Measurements from ENCODE around the gene BLTP2. TPM values are rescaled to one million over a fixed set of nuclear protein-coding genes. Genes with fewer than 3 reads are reported as not detected.

BLTP2 gene
- total RNA-seq, 2 donors from 2014 or later = 125 to 139 TPM

DNA sequence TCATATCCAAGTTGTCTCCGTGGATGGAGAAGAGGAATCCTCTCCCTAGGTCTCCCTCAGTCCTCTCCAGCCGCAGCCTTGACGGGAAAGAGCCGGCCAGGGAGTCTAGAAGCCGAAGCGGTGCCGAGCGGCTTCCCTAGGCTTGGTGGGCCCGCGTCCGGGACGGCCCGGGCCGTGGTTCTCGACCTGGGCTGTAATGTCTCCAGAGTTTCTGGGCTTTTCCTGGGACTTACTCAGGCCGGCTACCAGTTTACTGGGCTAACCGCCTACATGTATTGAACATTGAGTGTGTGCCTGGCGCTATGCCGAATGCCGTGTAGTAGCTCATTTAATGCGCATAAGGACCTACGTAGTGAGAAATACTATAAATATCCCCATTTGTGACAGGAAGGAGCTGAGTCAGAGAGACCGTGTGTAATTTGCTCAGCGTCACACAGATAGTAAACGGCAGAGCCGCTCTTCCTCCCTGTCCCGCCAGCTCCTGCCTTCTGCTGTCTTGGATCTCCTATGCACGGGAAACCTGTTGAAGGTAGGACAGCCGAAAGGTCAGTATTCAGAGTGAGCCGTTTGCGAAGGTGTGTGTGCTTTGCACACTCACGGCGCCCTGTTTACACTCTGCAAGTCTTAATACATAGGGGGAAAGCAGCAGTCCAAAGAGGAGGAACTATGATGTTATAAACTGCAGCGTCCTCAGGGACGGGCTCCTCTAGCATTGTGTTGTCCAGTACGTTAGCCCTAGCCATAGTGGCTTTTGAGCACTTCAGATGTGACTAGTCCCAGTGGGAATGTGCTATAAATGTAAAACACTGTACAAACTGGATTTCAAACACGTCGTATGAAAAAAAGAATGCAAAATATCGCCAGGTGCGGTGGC lies 45.4 kb downstream of the BLTP2 start:
- no peaks in the 10 kb centered on the region for H3K9me3 ChIP-seq
- peak; percentile 76 for DNase-seq (ENCODE audit: low spot score)
- peak overlapping the region; percentile 88 for H3K4me3 ChIP-seq
- H3K27me3 ChIP-seq (replicated peaks; ENCODE audit: insufficient read depth) = no peaks in the 10 kb centered on the region
- TF ChIP-seq, protein P1, sequence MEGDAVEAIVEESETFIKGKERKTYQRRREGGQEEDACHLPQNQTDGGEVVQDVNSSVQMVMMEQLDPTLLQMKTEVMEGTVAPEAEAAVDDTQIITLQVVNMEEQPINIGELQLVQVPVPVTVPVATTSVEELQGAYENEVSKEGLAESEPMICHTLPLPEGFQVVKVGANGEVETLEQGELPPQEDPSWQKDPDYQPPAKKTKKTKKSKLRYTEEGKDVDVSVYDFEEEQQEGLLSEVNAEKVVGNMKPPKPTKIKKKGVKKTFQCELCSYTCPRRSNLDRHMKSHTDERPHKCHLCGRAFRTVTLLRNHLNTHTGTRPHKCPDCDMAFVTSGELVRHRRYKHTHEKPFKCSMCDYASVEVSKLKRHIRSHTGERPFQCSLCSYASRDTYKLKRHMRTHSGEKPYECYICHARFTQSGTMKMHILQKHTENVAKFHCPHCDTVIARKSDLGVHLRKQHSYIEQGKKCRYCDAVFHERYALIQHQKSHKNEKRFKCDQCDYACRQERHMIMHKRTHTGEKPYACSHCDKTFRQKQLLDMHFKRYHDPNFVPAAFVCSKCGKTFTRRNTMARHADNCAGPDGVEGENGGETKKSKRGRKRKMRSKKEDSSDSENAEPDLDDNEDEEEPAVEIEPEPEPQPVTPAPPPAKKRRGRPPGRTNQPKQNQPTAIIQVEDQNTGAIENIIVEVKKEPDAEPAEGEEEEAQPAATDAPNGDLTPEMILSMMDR (IDR thresholded peaks at IDR 0.05) = no peak
- H3K4me1 ChIP-seq (ENCODE audit: control insufficient read depth in 1 of 2, low read depth in 2 of 2) = peaks cover 5 to 16% of the 10 kb centered on the region in 2 donors
- H3K36me3 ChIP-seq = no peaks in the 10 kb centered on the region
- peak overlapping the region; percentile 95 to 98 for H3K27ac ChIP-seq
- peak; percentile 80 for ATAC-seq (ENCODE audit: insufficient number of reproducible peaks, low FRiP score, low read depth)

DNA sequence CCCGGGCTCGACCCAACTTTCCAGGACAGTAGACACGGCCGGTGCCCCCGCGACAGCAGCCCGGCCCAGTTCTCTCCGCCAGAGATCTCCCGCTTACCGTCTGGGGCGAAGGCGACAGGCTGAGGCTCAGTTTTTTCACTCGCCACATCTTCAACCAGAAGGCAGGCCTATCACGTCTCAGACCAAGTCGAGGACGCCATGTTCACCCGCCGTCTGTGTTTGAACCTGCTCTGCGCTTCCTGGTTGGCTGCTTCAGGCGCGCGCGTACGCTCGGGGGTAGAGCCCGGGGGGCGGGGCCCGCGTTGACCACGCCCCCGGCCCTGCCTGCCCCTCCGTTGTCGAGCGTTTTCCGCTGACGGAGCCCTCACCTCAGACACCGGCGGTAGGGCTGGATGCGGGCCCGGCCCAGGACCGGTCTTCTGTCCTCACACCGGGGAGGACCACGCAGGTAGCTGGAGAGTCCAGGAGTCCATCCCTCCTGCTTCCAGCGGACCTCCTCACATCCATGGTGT lies 46.1 kb downstream of the BLTP2 start, which contains the start of gene SPAG5:
TSS of gene SPAG5 (minus strand) at position 227 of the 512 bp plus-strand sequence. CDS start at position 148, 79 bp downstream.
- Histone ChIP-seq H3K27ac (peak within 1 kb of the TSS; percentile 95 to 98), H3K9me3 (no peaks in the 10 kb centered on the region), H3K36me3 (no peaks in the 10 kb centered on the region), H3K27me3 (replicated peaks; ENCODE audit: insufficient read depth) (no peaks in the 10 kb centered on the region), H3K4me1 (ENCODE audit: control insufficient read depth in 1 of 2, low read depth in 2 of 2) (peaks cover 5 to 16% of the 10 kb centered on the region in 2 donors), H3K4me3 (peak within 1 kb of the TSS; percentile 88)
- ATAC-seq (ENCODE audit: insufficient number of reproducible peaks, low FRiP score, low read depth) (peak; percentile 95), DNase-seq (ENCODE audit: low spot score) (peak; percentile 72)
- TF ChIP-seq, protein P1 (IDR thresholded peaks at IDR 0.05) = no peak

DNA sequence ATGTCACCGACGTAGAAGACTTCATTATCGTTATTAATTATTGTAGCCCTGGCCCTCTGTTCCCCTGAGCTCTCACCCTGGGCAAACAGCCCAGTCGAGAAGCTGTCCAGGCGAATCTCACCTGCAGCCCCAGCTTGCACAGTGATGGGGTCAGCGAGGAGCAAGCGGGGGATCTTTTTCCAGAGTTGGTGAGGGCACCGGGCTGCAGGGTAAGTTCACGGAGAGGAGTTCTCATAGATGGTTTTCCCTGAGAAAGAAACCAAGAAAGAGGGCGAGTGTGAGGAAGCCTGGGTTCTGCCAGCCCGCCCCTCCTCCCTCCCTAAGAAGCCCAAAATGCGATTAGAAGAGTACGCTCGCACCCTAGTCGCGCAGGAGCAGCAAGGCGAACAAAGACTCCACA lies 46.6 kb downstream of the BLTP2 start:
- DNase-seq (ENCODE audit: low spot score) (no peak), ATAC-seq (ENCODE audit: insufficient number of reproducible peaks, low FRiP score, low read depth) (no peak)
- no peaks in the 10 kb centered on the region for H3K9me3 ChIP-seq
- peaks cover 5 to 16% of the 10 kb centered on the region in 2 donors for H3K4me1 ChIP-seq (ENCODE audit: control insufficient read depth in 1 of 2, low read depth in 2 of 2)
- peak overlapping the region; percentile 88 for H3K4me3 ChIP-seq
- no peak overlapping the region for H3K27ac ChIP-seq
- H3K27me3 ChIP-seq (replicated peaks; ENCODE audit: insufficient read depth) = no peaks in the 10 kb centered on the region
- TF ChIP-seq, protein P1 (IDR thresholded peaks at IDR 0.05) = no peak
- H3K36me3 ChIP-seq = no peaks in the 10 kb centered on the region

DNA sequence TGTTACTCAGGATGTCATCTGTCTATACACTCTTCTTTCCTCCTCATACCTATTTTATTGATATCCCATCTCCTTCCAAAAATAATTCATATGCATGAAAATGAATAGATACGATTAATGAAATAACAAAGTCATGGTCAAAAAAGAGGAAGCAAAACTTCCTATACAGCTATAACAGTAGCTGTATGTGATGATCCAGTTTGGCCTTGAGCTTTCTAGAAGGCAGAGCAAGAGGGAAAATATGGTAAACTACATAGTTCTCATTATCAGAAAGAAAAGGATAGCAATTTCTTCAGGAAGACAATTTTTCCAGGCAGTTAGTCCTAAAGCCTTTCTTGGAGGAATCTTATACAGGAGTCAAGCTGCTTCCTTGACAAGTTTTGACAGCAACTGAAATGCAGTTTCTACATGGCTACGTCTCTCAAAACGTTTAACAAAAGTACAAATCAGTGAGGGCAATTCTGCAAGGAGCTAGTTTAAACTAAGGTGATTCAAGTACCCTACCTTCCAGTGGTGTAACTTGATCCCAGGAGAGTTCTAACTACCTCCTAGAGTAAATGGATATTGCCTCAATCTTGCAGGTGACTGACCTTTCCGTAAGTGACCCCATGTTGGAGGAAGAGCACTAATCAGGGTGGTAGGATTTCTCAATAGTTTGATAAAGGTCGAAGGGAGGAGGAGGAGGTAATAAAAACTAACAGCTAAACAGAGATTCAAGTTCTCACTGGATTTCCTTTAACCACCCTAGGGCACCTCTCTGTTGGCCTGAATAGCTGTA lies 47.2 kb downstream of the BLTP2 start:
- TF ChIP-seq, protein P1 (IDR thresholded peaks at IDR 0.05) = no peak
- DNase-seq (ENCODE audit: low spot score) (no peak), ATAC-seq (ENCODE audit: insufficient number of reproducible peaks, low FRiP score, low read depth) (no peak)
- H3K27me3 ChIP-seq (replicated peaks; ENCODE audit: insufficient read depth) = no peaks in the 10 kb centered on the region
- H3K9me3 ChIP-seq = no peaks in the 10 kb centered on the region
- H3K36me3 ChIP-seq = no peaks in the 10 kb centered on the region
- H3K4me3 ChIP-seq = no peak overlapping the region
- H3K27ac ChIP-seq = no peak overlapping the region
- H3K4me1 ChIP-seq (ENCODE audit: control insufficient read depth in 1 of 2, low read depth in 2 of 2) = peaks cover 5 to 16% of the 10 kb centered on the region in 2 donors

Other genes with a start within 250 kb of the BLTP2 start
- 10 to 100 TPM; 11.9 to 29.2 TPM for gene SLC46A1, start 238.9 kb downstream of the BLTP2 start, total RNA-seq
- not detected for gene SLC13A2, start 171.5 kb downstream of the BLTP2 start, total RNA-seq
- not detected for gene FOXN1, start 138.8 kb downstream of the BLTP2 start, total RNA-seq
- gene UNC119, start 92.5 kb downstream of the BLTP2 start, total RNA-seq = 10 to 100 TPM; 27.8 to 34.9 TPM
- gene PIGS, start 73.6 kb downstream of the BLTP2 start, total RNA-seq = 10 to 100 TPM; 39.1 to 63.1 TPM
- gene ALDOC, start 68.3 kb downstream of the BLTP2 start, total RNA-seq = 10 to 100 TPM; 43.3 to 43.7 TPM
- 1 to 10 TPM; 1.6 to 5.9 TPM for gene SPAG5, start 46.1 kb downstream of the BLTP2 start, total RNA-seq
- 10 to 100 TPM in 1 of 2 donors, 1 to 10 TPM in 1; 8.0 to 11.8 TPM for gene RSKR, start 31.0 kb downstream of the BLTP2 start, total RNA-seq
- gene SDF2, start 16.7 kb upstream of the BLTP2 start, total RNA-seq = 10 to 100 TPM; 52.3 to 53.1 TPM
- gene SUPT6H, start 17.0 kb upstream of the BLTP2 start, total RNA-seq = 100 to 1,000 TPM in 1 of 2 donors, 10 to 100 TPM in 1; 45.6 to 133 TPM
- 1 to 10 TPM; 1.1 to 1.8 TPM for gene PROCA1, start 66.7 kb upstream of the BLTP2 start, total RNA-seq
- 100 to 1,000 TPM; 288 to 381 TPM for gene RAB34, start 72.7 kb upstream of the BLTP2 start, total RNA-seq
- 100 to 1,000 TPM; 279 to 387 TPM for gene RPL23A, start 74.8 kb upstream of the BLTP2 start, total RNA-seq
- gene TLCD1, start 81.1 kb upstream of the BLTP2 start, total RNA-seq = 1 to 10 TPM in 1 of 2 donors, not detected in 1; 1.9 TPM
- 1 to 10 TPM; 1.5 to 2.2 TPM for gene NEK8, start 83.6 kb upstream of the BLTP2 start, total RNA-seq
- 10 to 100 TPM in 1 of 2 donors, 1 to 10 TPM in 1; 9.9 to 22.4 TPM for gene TRAF4, start 98.9 kb upstream of the BLTP2 start, total RNA-seq
- 10 to 100 TPM; 19.9 to 23.4 TPM for gene FAM222B, start 197.6 kb upstream of the BLTP2 start, total RNA-seq
- 10 to 100 TPM; 30.6 to 34.6 TPM for gene ERAL1, start 209.9 kb upstream of the BLTP2 start, total RNA-seq

All from thoracic aorta (tissue), 2 donors.